ENCODE data around the gene BRAP. TPM values are rescaled to one million over a fixed set of nuclear protein-coding genes. Genes with fewer than 3 reads are reported as not detected.
"Not testable (repeated sequence)": the region's sequence is repeated elsewhere in the genome, so short reads cannot be mapped to it uniquely, and the experiment has no call there.

BRAP gene
- polyA plus RNA-seq, 1 of the 3 experiments (the other 2 are of a cell fraction) = 11.4 TPM

- Histone ChIP-seq H3K27me3 (ENCODE audit: insufficient read depth) (no peaks in the 10 kb centered on the region), H3K9me3 (no peaks in the 10 kb centered on the region), H3K79me2 (ENCODE audit: insufficient read depth) (peaks cover 22% of the 10 kb centered on the region), H3K4me1 (ENCODE audit: control insufficient read depth in 1 of 2, insufficient read depth in 2 of 2, low read depth in 1 of 2, low read length in 1 of 2) (peaks cover 0 to 6% of the 10 kb centered on the region in 2 experiments; a peak in 3 of 4 replicates), H3F3A (replicated peaks; ENCODE audit: insufficient read depth) (peaks cover 18% of the 10 kb centered on the region), H3K4me2 (no peak overlapping the region), H3K27ac (ENCODE audit: low read depth in 2 of 2, low read length in 1 of 2) (no peak overlapping the region), H4K20me1 (ENCODE audit: insufficient read depth) (peaks cover 10% of the 10 kb centered on the region), H3K4me3 (ENCODE audit: low read depth in 2 of 2, low read length in 1 of 2) (no peak overlapping the region), H3K9ac (no peak overlapping the region), H3K36me3 (replicated peaks in 1 of 2; ENCODE audit: control insufficient read depth in 1 of 2, insufficient read depth in 2 of 2, low read length in 1 of 2) (no peaks in the 10 kb centered on the region), H3K9me2 (no peaks in the 10 kb centered on the region), H2AFZ (ENCODE audit: low read depth) (no peak overlapping the region)
- POLR2A ChIA-PET = no interaction called here
- TF ChIP-seq GABPA (IDR thresholded peaks at IDR 0.05; ENCODE audit: low read depth) = no peak
- no peak for TF ChIP-seq USF1 (IDR thresholded peaks at IDR 0.05; ENCODE audit: borderline replicate concordance, low read depth)
- no peak for TF ChIP-seq FOXM1 (IDR thresholded peaks at IDR 0.05; ENCODE audit: low read depth)
- TF ChIP-seq CTCF (IDR thresholded peaks at IDR 0.05) = no peak
- no peak for DNase-seq
- CTCF ChIA-PET = no interaction called here
- WGBS (ENCODE audit: low lambda C conversion rate) = 98% methylated on average over 2 of the region's 2 CpGs
Measured at GRCh38 chr12:111602348-111602747, 83.4 kb downstream of the BRAP start.

- peaks cover 7 to 11% of the 10 kb centered on the region in 2 experiments; a peak in 3 of 4 replicates for H3K4me1 ChIP-seq (ENCODE audit: control insufficient read depth in 1 of 2, insufficient read depth in 2 of 2, low read depth in 1 of 2, low read length in 1 of 2)
- POLR2A ChIA-PET; H3K27ac ChIP-seq (ENCODE audit: low read depth in 2 of 2, low read length in 1 of 2); H3K4me3 ChIP-seq (ENCODE audit: low read depth in 2 of 2, low read length in 1 of 2); H3K9ac ChIP-seq; CTCF ChIA-PET; DNase-seq; H3K4me2 ChIP-seq; H3K27me3 ChIP-seq (ENCODE audit: insufficient read depth); H3K9me2 ChIP-seq; H3K9me3 ChIP-seq; H3K36me3 ChIP-seq (replicated peaks in 1 of 2; ENCODE audit: control insufficient read depth in 1 of 2, insufficient read depth in 2 of 2, low read length in 1 of 2); H2AFZ ChIP-seq (ENCODE audit: low read depth): not testable (repeated sequence)
- peaks cover 27% of the 10 kb centered on the region for H3F3A ChIP-seq (replicated peaks; ENCODE audit: insufficient read depth)
- whole genome bisulfite sequencing (ENCODE audit: low lambda C conversion rate) = 98% methylated on average over 12 of the region's 12 CpGs
- H4K20me1 ChIP-seq (ENCODE audit: insufficient read depth) = peaks cover 23% of the 10 kb centered on the region
- peaks cover 35% of the 10 kb centered on the region for H3K79me2 ChIP-seq (ENCODE audit: insufficient read depth)
Measured at GRCh38 chr12:111600986-111601385, 84.8 kb downstream of the BRAP start.

GRCh38 chr12:111600205-111600642 lies 85.5 kb downstream of the BRAP start:
- POLR2A ChIA-PET = no interaction called here
- Histone ChIP-seq H3K79me2 (ENCODE audit: insufficient read depth) (peaks cover 43% of the 10 kb centered on the region), H3K4me2 (peak overlapping the region; percentile 88), H3K27me3 (ENCODE audit: insufficient read depth) (no peaks in the 10 kb centered on the region), H4K20me1 (ENCODE audit: insufficient read depth) (peaks cover 31% of the 10 kb centered on the region), H3K9ac (peak overlapping the region; percentile 93), H3K4me3 (ENCODE audit: low read depth in 2 of 2, low read length in 1 of 2) (peak overlapping the region; percentile 81 to 95), H3K9me2 (no peaks in the 10 kb centered on the region), H3K36me3 (replicated peaks in 1 of 2; ENCODE audit: control insufficient read depth in 1 of 2, insufficient read depth in 2 of 2, low read length in 1 of 2) (peaks cover 0 to 3% of the 10 kb centered on the region in 2 experiments), H3K9me3 (no peaks in the 10 kb centered on the region), H3K27ac (ENCODE audit: low read depth in 2 of 2, low read length in 1 of 2) (peak overlapping the region; percentile 97 to 98), H3K4me1 (ENCODE audit: control insufficient read depth in 1 of 2, insufficient read depth in 2 of 2, low read depth in 1 of 2, low read length in 1 of 2) (peaks cover 8 to 16% of the 10 kb centered on the region in 2 experiments; a peak in 3 of 4 replicates), H2AFZ (ENCODE audit: low read depth) (peak overlapping the region; percentile 93), H3F3A (replicated peaks; ENCODE audit: insufficient read depth) (peaks cover 27% of the 10 kb centered on the region)
- no peak for DNase-seq
- CTCF ChIA-PET = no interaction called here
- 6% methylated on average over 5 of the region's 5 CpGs for WGBS (ENCODE audit: low lambda C conversion rate)
- TF ChIP-seq, protein P1, sequence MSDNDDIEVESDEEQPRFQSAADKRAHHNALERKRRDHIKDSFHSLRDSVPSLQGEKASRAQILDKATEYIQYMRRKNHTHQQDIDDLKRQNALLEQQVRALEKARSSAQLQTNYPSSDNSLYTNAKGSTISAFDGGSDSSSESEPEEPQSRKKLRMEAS (IDR thresholded peaks at IDR 0.05; ENCODE audit: low read depth) = no peak
- TF ChIP-seq FOXJ3 (CRISPR knock-in tag; IDR thresholded peaks at IDR 0.05) (no peak), ELF1 (IDR thresholded peaks at IDR 0.05) (no peak), USF1 (IDR thresholded peaks at IDR 0.05; ENCODE audit: borderline replicate concordance, low read depth) (no peak), RCOR1 (IDR thresholded peaks at IDR 0.05; ENCODE audit: low read length) (no peak)
